HL-60/S4 treated with phorbol 12-myristate 13-acetate at 8.2 ng/mL for 4 days and 3 days (cell line): Measurements from ENCODE around the gene RBM5.

ENCODE experiments used
- in situ Hi-C: fragments of 300-500 bp; cut with MboI; formaldehyde crosslinking; loops from 2 replicates; pipeline ENCODE4 v1.15.0; 2022; ENCODE audit warnings: low sequenced_read_pairs

RBM5 gene

GRCh38 chr3:50138266-50139200 lies 49.8 kb downstream of the RBM5 start:
- in situ Hi-C loops = no loop called here

GRCh38 chr3:50139308-50139707 lies 50.6 kb downstream of the RBM5 start:
- in situ Hi-C loops = no loop called here

GRCh38 chr3:50139718-50140423 lies 51.2 kb downstream of the RBM5 start:
- in situ Hi-C loops = no loop called here

- in situ Hi-C loops = no loop called here
Measured at GRCh38 chr3:50140990-50141389, 52.3 kb downstream of the RBM5 start.

- in situ Hi-C loops = no loop called here
Measured at GRCh38 chr3:50146316-50146901, 57.7 kb downstream of the RBM5 start.

- in situ Hi-C loops = no loop called here
Measured at GRCh38 chr3:50147016-50147415, 58.3 kb downstream of the RBM5 start.

GRCh38 chr3:50147447-50147846 lies 58.7 kb downstream of the RBM5 start:
- in situ Hi-C loops = no loop called here

- in situ Hi-C loops = no loop called here
Measured at GRCh38 chr3:50147861-50148260, 59.1 kb downstream of the RBM5 start.

- in situ Hi-C loops = no loop called here
Measured at GRCh38 chr3:50150404-50150750, 61.7 kb downstream of the RBM5 start.

GRCh38 chr3:50150863-50151686 lies 62.4 kb downstream of the RBM5 start:
- in situ Hi-C loops = no loop called here

GRCh38 chr3:50151728-50152127 lies 63.0 kb downstream of the RBM5 start:
- in situ Hi-C loops = no loop called here

GRCh38 chr3:50153782-50154475 lies 65.2 kb downstream of the RBM5 start:
- in situ Hi-C loops = no loop called here

GRCh38 chr3:50154476-50154839 lies 65.7 kb downstream of the RBM5 start:
- in situ Hi-C loops = no loop called here

GRCh38 chr3:50154840-50155490 lies 66.2 kb downstream of the RBM5 start, which contains the start of gene SEMA3F:
SEMA3F (plus strand) TSS chr3:50155324; CDS start chr3:50159623, 4,299 bp downstream.
- in situ Hi-C loops = no loop called here

GRCh38 chr3:50155491-50155878 lies 66.8 kb downstream of the RBM5 start:
- in situ Hi-C loops = no loop called here

- in situ Hi-C loops = no loop called here
Measured at GRCh38 chr3:50155891-50156290, 67.2 kb downstream of the RBM5 start.

GRCh38 chr3:50156549-50157493 lies 68.1 kb downstream of the RBM5 start:
- in situ Hi-C loops = no loop called here

- in situ Hi-C loops = no loop called here
Measured at GRCh38 chr3:50157827-50158529, 69.3 kb downstream of the RBM5 start.
